ENCODE data around the gene C2. TPM values are rescaled to one million over a fixed set of nuclear protein-coding genes. Genes with fewer than 3 reads are reported as not detected.

C2 gene
- 0.47 and 0.53 TPM in 2 replicates for total RNA-seq (2014; rRNA removed; shearing (Covaris generic))

GRCh38 chr6:31927242-31927862, at the start of gene C2:
Gene C2 (plus strand): TSS chr6:31927717. CDS start chr6:31927753, 36 bp downstream.
- H3K27ac ChIP-seq = no peak within 1 kb of the TSS
- H3K27me3 ChIP-seq (replicated peaks) = no peaks in the 10 kb centered on the region
- no peaks in the 10 kb centered on the region for H3K36me3 ChIP-seq
- no peaks in the 10 kb centered on the region for H3K4me1 ChIP-seq (replicated peaks)
- no peak within 1 kb of the TSS for H3K4me3 ChIP-seq
- H3K9me3 ChIP-seq (replicated peaks) = no peaks in the 10 kb centered on the region
- DNase-seq (ENCODE audit: low read depth in 1 of 2, low spot score in 2 of 2) = no peak

- no peak overlapping the region for H3K27ac ChIP-seq
- peak in 1 of 2 experiments; percentile 38 for DNase-seq (ENCODE audit: low read depth in 1 of 2, low spot score in 2 of 2)
Observed at GRCh38 chr6:31878222-31878621, 49.3 kb upstream of the C2 start.

GRCh38 chr6:31878726-31879125, 48.8 kb upstream of the C2 start, which contains the start of gene SLC44A4:
Gene SLC44A4 (minus strand): TSS chr6:31878997. CDS start chr6:31878980, 17 bp downstream.
- Histone ChIP-seq H3K4me3 (no peak within 1 kb of the TSS), H3K27me3 (replicated peaks) (no peaks in the 10 kb centered on the region), H3K27ac (no peak within 1 kb of the TSS), H3K36me3 (peaks cover 41% of the 10 kb centered on the region), H3K9me3 (replicated peaks) (no peaks in the 10 kb centered on the region), H3K4me1 (replicated peaks) (no peaks in the 10 kb centered on the region; the same call in 1 of the 2 replicates)
- DNase-seq (ENCODE audit: low read depth in 1 of 2, low spot score in 2 of 2) = peak in 1 of 2 experiments; percentile 42

More at GRCh38 chr6:31878222-31878621, 49.3 kb upstream of the C2 start:
- Histone ChIP-seq H3K9me3 (replicated peaks) (no peaks in the 10 kb centered on the region), H3K4me1 (replicated peaks) (no peaks in the 10 kb centered on the region; the same call in 1 of the 2 replicates), H3K4me3 (no peak overlapping the region), H3K27me3 (replicated peaks) (no peaks in the 10 kb centered on the region), H3K36me3 (peaks cover 36% of the 10 kb centered on the region)

GRCh38 chr6:31879143-31879542, 48.4 kb upstream of the C2 start:
- no peaks in the 10 kb centered on the region for H3K27me3 ChIP-seq (replicated peaks)
- H3K9me3 ChIP-seq (replicated peaks) = no peaks in the 10 kb centered on the region
- H3K36me3 ChIP-seq = peaks cover 41% of the 10 kb centered on the region
- no peak overlapping the region for H3K27ac ChIP-seq
- no peaks in the 10 kb centered on the region; the same call in 1 of the 2 replicates for H3K4me1 ChIP-seq (replicated peaks)
- no peak overlapping the region for H3K4me3 ChIP-seq
- DNase-seq (ENCODE audit: low read depth in 1 of 2, low spot score in 2 of 2) = no peak

GRCh38 chr6:31879901-31880300, 47.6 kb upstream of the C2 start:
- no peaks in the 10 kb centered on the region; the same call in 1 of the 2 replicates for H3K4me1 ChIP-seq (replicated peaks)
- no peaks in the 10 kb centered on the region for H3K27me3 ChIP-seq (replicated peaks)
- peak in 1 of 2 experiments; percentile 36 for DNase-seq (ENCODE audit: low read depth in 1 of 2, low spot score in 2 of 2)
- H3K9me3 ChIP-seq (replicated peaks) = no peaks in the 10 kb centered on the region
- no peak overlapping the region for H3K4me3 ChIP-seq
- peaks cover 45% of the 10 kb centered on the region for H3K36me3 ChIP-seq
- H3K27ac ChIP-seq = no peak overlapping the region

GRCh38 chr6:31880616-31881015, 46.9 kb upstream of the C2 start:
- Histone ChIP-seq H3K9me3 (replicated peaks) (no peaks in the 10 kb centered on the region), H3K27ac (no peak overlapping the region), H3K27me3 (replicated peaks) (no peaks in the 10 kb centered on the region), H3K4me1 (replicated peaks) (no peaks in the 10 kb centered on the region; the same call in 1 of the 2 replicates), H3K36me3 (peaks cover 50% of the 10 kb centered on the region), H3K4me3 (no peak overlapping the region)
- DNase-seq (ENCODE audit: low read depth in 1 of 2, low spot score in 2 of 2) = no peak

GRCh38 chr6:31881136-31881859, 46.2 kb upstream of the C2 start:
- no peak overlapping the region for H3K27ac ChIP-seq
- H3K27me3 ChIP-seq (replicated peaks) = no peaks in the 10 kb centered on the region
- no peak for DNase-seq (ENCODE audit: low read depth in 1 of 2, low spot score in 2 of 2)
- no peak overlapping the region for H3K4me3 ChIP-seq
- no peaks in the 10 kb centered on the region for H3K4me1 ChIP-seq (replicated peaks)
- no peaks in the 10 kb centered on the region for H3K9me3 ChIP-seq (replicated peaks)
- H3K36me3 ChIP-seq = peaks cover 52% of the 10 kb centered on the region

- peak in 1 of 2 experiments; percentile 40 for DNase-seq (ENCODE audit: low read depth in 1 of 2, low spot score in 2 of 2)
- no peaks in the 10 kb centered on the region for H3K4me1 ChIP-seq (replicated peaks)
- H3K27me3 ChIP-seq (replicated peaks) = no peaks in the 10 kb centered on the region
- H3K27ac ChIP-seq = no peak overlapping the region
- peaks cover 63% of the 10 kb centered on the region for H3K36me3 ChIP-seq
- H3K9me3 ChIP-seq (replicated peaks) = no peaks in the 10 kb centered on the region
- H3K4me3 ChIP-seq = no peak overlapping the region
Observed at GRCh38 chr6:31882344-31882743, 45.2 kb upstream of the C2 start.

- DNase-seq (ENCODE audit: low read depth in 1 of 2, low spot score in 2 of 2) = no peak
- Histone ChIP-seq H3K27me3 (replicated peaks) (no peaks in the 10 kb centered on the region), H3K27ac (no peak overlapping the region), H3K4me3 (no peak overlapping the region), H3K9me3 (replicated peaks) (no peaks in the 10 kb centered on the region), H3K4me1 (replicated peaks) (no peaks in the 10 kb centered on the region), H3K36me3 (peaks cover 76% of the 10 kb centered on the region)
Observed at GRCh38 chr6:31883676-31884075, 43.8 kb upstream of the C2 start.

GRCh38 chr6:31884528-31885035, 42.9 kb upstream of the C2 start:
- peaks cover 82% of the 10 kb centered on the region for H3K36me3 ChIP-seq
- no peak overlapping the region for H3K27ac ChIP-seq
- DNase-seq (ENCODE audit: low read depth in 1 of 2, low spot score in 2 of 2) = peak in 1 of 2 experiments; percentile 41

GRCh38 chr6:31886541-31886991, 41.0 kb upstream of the C2 start:
- DNase-seq (ENCODE audit: low read depth in 1 of 2, low spot score in 2 of 2) = peak in 1 of 2 experiments; percentile 41
- Histone ChIP-seq H3K27ac (no peak overlapping the region), H3K36me3 (peaks cover 75% of the 10 kb centered on the region), H3K4me1 (replicated peaks) (no peaks in the 10 kb centered on the region), H3K4me3 (no peak overlapping the region), H3K9me3 (replicated peaks) (no peaks in the 10 kb centered on the region), H3K27me3 (replicated peaks) (no peaks in the 10 kb centered on the region)

More at GRCh38 chr6:31884528-31885035, 42.9 kb upstream of the C2 start:
- H3K4me3 ChIP-seq = no peak overlapping the region
- no peaks in the 10 kb centered on the region for H3K4me1 ChIP-seq (replicated peaks)
- no peaks in the 10 kb centered on the region for H3K27me3 ChIP-seq (replicated peaks)
- no peaks in the 10 kb centered on the region for H3K9me3 ChIP-seq (replicated peaks)

- H3K27ac ChIP-seq = no peak overlapping the region
- H3K36me3 ChIP-seq = peaks cover 76% of the 10 kb centered on the region
- H3K9me3 ChIP-seq (replicated peaks) = no peaks in the 10 kb centered on the region
- peak in 1 of 2 experiments; percentile 41 for DNase-seq (ENCODE audit: low read depth in 1 of 2, low spot score in 2 of 2)
- H3K27me3 ChIP-seq (replicated peaks) = no peaks in the 10 kb centered on the region
- no peaks in the 10 kb centered on the region for H3K4me1 ChIP-seq (replicated peaks)
- no peak overlapping the region for H3K4me3 ChIP-seq
Observed at GRCh38 chr6:31887173-31888007, 40.1 kb upstream of the C2 start.

Data from SJSA1 (cell line).